HG02885 (cell line): ENCODE measurements around the gene RNF214.
"Not testable (repeated sequence)": the region's sequence is repeated elsewhere in the genome, so short reads cannot be mapped to it uniquely, and the experiment has no call there.

Experiments used
- ATAC-seq: cut with Tn5 transposase; IDR thresholded peaks from one replicate; pipeline ENCODE4 v1.9.1; 2021; ENCODE audit warnings: mild to moderate bottlenecking; ENCODE audit not compliant: unreplicated experiment, poor library complexity

RNF214 gene

DNA sequence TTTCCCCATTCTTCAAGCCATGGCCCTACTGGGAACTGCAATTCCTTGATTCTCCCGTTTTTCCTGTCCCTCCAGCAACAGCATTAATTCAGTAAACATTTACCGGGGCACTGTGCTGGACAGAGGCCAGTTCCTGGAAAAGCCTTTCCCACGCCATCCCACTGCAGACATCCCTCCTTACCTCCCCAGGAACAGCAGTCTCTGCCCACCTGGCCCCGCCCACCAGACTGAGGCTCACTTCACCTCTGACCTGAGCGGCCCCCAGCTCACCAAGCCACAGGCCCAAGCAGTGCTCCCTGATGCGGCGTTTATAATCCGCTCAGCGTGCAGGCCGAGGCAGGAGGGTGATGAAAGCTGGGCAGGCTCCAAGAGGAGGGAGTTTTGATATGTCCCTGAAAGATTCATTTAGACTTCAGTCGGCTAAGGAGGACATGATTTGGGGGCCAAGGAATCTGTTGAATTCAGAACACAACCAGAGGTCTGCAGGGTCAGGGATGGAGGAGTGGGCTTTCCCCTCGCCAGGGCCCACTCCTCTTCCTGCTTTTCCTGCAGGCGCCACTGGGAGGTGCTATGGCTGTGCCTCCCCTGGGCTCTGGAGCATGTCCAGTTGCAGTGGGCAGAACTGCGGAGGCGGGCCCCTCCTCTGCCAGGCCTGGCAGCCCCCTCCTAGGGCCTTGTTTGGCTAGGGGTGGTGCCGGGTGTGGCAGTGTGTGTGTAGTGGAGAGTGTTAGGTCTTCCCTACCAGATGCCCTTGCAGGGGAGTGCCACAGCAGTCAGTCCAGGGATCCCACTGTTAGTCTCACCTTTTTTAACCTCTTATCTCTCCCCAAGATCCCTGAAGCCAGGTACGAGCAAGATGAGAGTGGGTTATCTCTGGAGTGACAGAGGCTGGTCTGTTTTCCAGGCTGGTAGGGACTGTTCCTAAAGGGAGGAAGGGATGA, 34.7 kb upstream of the RNF214 start:
- ATAC-seq, result no peak

DNA sequence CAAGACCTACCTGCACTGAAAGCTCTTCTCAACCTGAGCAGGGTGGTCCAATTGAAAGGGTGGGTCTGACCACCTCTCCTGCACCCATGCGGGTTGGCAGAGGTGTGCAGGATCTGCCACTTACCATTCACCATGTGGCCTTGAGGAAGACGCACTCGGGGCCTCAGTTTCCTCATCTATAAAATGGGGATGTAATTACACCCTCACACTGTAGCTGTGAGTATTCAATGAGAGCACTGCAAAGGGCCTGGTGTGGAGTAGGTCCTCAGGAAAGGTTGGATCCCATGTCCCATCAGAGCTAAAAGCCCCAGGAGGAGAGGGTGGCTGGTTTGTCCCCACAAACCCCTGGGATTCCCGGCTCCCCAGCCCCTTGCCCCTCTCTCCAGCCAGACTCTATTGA, 33.9 kb upstream of the RNF214 start:
- no peak for ATAC-seq

GRCh38 chr11:117199053-117199915, 33.2 kb upstream of the RNF214 start, which contains the start of gene TAGLN:
Gene TAGLN (plus strand): TSS chr11:117199370. CDS start chr11:117203014, 3,644 bp downstream.
- no peak for ATAC-seq

- no peak for ATAC-seq
Observed at GRCh38 chr11:117199916-117200812, 32.3 kb upstream of the RNF214 start.

DNA sequence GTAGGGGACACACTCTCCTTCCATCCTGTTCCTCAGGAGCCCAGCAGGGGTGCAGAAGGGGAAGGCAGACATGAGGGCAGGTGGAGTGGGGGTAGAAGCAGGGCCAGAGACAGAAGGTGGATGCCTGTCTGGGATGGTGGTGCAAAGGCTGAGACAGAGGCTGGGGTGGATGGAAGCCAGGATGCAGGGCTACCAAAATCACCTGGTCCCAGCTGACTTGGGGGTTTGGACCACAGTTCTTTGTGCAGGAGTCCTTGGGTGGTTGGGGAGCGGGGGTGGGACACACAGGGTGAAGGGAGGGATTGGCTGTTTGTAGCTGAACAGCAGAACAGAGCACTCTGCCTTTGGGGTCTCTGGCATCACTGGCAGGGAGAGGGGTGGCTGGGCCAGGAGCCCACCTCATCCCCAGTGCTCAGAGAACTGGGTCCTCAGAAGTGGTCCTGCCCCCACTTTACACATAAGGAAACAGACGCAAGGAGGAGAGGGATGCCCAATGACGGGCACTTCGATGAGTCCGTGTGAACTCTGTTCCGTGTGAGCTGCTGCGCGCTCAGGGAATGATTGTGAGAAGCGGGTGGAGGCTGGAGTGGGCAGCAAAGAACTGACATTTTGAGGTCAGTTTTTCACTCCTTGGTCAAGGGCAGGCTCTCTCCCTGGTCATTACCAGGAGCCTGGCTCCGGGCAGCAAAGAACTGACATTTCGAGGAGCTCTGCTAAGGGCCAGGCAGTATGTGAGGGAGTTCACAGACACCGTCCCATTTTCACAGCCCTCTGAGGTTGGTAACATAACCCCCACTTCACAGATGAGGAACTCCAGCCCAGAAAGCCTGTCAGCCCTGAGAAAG, 31.4 kb upstream of the RNF214 start:
- ATAC-seq, result no peak

- ATAC-seq, result no peak
Observed at GRCh38 chr11:117201658-117202305, 30.7 kb upstream of the RNF214 start.

DNA sequence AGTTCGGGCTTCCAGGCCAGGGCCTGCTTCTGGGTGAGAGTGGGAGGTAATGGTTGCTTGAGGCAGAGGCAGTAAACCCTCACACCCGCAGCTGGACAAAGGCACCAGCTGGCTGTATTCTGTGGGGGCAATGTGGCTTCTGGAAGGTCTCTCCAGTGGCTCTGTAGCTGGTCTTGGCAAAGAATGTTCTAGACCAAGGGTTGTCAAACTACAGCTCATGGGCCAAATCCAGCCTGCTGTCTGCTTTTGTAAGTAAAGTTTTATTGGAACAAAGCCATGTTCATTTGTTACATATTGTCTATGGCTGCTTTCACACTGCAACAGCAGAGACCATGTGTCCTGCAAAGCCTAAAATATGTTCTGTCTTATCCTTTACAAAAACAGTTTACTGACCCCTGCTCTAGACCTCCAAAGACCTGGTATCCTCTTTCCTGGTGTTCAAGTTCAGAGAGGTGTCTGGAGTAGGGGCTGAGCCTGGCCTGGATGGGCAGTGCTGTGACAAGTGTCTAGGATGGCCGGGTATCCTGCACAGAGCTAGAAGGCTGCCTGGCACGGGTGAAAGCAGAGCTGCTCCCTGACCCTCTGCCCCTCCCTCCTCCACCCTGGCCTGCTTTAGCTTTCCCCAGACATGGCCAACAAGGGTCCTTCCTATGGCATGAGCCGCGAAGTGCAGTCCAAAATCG, 29.9 kb upstream of the RNF214 start:
- no peak for ATAC-seq

GRCh38 chr11:117203069-117203407, 29.4 kb upstream of the RNF214 start:
- no peak for ATAC-seq

DNA sequence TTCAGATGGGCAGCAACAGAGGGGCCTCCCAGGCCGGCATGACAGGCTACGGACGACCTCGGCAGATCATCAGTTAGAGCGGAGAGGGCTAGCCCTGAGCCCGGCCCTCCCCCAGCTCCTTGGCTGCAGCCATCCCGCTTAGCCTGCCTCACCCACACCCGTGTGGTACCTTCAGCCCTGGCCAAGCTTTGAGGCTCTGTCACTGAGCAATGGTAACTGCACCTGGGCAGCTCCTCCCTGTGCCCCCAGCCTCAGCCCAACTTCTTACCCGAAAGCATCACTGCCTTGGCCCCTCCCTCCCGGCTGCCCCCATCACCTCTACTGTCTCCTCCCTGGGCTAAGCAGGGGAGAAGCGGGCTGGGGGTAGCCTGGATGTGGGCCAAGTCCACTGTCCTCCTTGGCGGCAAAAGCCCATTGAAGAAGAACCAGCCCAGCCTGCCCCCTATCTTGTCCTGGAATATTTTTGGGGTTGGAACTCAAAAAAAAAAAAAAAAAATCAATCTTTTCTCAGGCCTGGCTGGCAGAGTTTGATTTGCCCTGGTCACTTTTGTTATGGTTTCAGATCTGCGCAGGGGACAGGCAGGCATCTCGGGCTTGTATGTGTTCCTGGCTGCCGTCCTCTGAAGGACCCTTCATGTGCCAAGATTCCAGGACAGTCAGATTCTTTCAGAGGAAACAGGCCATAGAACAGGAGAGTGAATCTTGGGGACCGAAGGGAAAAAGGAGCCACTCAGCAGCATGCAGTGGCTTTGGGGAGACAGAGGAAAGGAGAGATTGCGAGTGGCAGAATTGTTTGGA, 28.0 kb upstream of the RNF214 start:
- ATAC-seq, result no peak

DNA sequence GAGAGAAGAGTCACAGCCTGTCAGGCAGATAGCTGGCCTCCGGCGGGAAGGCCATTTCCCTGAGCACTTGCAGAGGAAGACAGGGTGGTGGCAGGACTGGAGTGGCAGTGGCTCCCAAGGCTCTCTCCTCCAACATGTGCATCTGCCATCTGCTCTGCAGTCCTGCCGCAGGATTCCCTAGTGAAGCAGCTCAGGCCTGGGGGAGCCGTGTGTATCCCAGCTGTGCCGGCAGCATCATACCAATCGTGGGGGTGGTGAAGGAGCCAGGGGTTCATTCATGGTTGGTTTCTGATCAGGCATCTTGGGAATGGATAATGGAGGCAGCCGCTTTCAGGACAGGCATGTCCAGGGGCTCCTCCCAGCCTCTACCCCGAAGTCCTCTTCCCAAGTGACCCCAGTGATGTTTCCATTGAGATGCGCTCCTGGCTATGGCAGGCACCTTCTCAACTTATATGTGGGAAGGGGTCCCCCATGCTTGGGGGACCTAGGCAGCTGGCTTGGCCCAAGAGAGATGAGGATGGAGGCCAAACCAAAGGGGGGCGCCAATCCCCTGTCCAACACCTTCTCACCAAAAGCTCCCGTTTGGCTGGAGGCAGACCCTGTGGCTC, 27.2 kb upstream of the RNF214 start:
- no peak for ATAC-seq

GRCh38 chr11:117206111-117206510, 26.4 kb upstream of the RNF214 start:
- ATAC-seq, result not testable (repeated sequence)

GRCh38 chr11:117206859-117207258, 25.6 kb upstream of the RNF214 start:
- ATAC-seq, result not testable (repeated sequence)

DNA sequence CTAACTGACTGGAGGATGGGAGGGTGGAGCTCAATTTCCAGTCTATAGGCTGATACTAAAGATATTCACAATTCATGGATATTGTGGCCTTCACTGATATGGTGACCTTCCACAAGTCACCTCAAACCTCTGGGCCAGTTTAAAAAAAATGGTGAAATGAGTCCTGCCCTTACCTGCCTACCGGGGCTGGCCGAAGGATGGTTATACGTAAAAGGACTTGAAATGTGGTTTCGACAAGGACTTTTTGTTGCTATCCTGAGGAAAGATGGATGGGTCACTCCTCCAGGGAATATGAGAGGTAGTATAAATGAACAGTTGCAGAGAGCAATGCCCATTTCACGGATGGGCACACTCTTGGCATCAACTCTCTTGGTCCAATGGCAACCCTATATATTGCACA, 25.0 kb upstream of the RNF214 start:
- ATAC-seq, result not testable (repeated sequence)

GRCh38 chr11:117208710-117209109, 23.8 kb upstream of the RNF214 start:
- ATAC-seq, result not testable (repeated sequence)

DNA sequence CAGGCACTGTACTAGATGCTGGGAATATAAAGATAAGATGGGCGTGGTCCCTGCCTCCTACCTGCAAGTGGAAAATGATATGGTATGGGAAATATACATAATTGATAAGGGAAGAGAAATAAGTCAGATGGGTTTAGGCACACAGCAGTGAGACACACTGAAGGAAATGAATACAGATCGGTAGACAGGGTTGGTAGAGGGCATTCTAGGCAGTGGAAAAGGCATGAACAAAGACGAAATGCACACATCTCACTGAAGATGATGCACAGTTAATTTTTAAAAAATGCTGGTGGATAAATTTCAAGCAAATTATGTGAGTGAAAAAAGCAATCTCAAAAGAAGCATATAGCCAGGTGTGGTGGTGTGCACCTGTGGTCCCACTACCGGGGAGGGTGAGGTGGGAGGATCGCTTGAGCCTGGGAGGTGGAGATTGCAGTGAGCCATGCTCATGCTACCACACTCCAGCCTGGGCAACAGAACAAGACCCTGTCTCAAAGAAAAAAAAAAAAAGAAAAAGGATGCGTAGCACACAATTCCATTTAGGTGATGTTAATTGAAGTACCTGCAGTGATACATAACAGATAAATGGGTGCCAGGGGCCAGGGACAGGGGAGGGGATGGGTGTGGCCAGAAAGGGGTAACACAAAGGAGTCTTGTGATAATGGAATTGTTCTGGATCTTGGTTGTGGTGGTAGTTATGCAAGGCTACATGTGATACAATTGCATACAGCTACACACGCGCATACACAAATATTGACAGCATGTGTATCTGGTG, 22.9 kb upstream of the RNF214 start:
- ATAC-seq, result not testable (repeated sequence)

- no peak for ATAC-seq
Observed at GRCh38 chr11:117210620-117211019, 21.9 kb upstream of the RNF214 start.
